PC-9 (cell line): ENCODE results near the gene PGBD5. TPM values are rescaled to one million over a fixed set of nuclear protein-coding genes. Genes with fewer than 3 reads are reported as not detected.

Experiments used
- BruUV-seq: library from RNA; stranded (reverse); fragments of 400-500 nt; replicated peaks from 2 replicates; lab custom pipeline; 2021; lab: Mats Ljungman, UMichigan
- CTCF ChIA-PET: fragments of 300-600 bp; sonication (Branson Sonifier 250); formaldehyde crosslinking; loops from one replicate; lab custom pipeline; 2022; ENCODE audit warnings: antibody characterized with exemption; lab: Charles Lee
- POLR2A ChIA-PET: fragments of 300-600 bp; sonication (Branson Sonifier 250); formaldehyde crosslinking; loops from one replicate; lab custom pipeline; 2022; ENCODE audit warnings: antibody characterized with exemption; ENCODE audit not compliant: unreplicated experiment; lab: Charles Lee
- DNase-seq, 2 experiments: peaks; one replicate each; pipeline versions ENCODE4 v3.0.0 to v3.0.0-alpha.2; 2015 to 2022; ENCODE audit warnings: mixed read lengths in 1 of 2
- H2AFZ ChIP-seq: fragments of 200-600 bp; sonication (generic); 2 replicates; pipeline ENCODE4 v1.8.1; 2017; ENCODE audit warnings: antibody characterized with exemption
- H3F3A ChIP-seq: fragments of 200-600 bp; sonication (generic); 2 replicates; pipeline ENCODE4 v1.8.1; 2017; ENCODE audit warnings: antibody characterized with exemption, mild to moderate bottlenecking, low read depth; ENCODE audit not compliant: insufficient read depth
- H3K27ac ChIP-seq: fragments of 200-600 bp; sonication (generic); 2 replicates; pipeline ENCODE4 v1.6.1; 2016; ENCODE audit warnings: mixed run types
- H3K27me3 ChIP-seq: fragments of 200-600 bp; sonication (generic); 2 replicates; pipeline ENCODE4 v1.6.1; 2016; ENCODE audit warnings: low read depth, mixed run types; ENCODE audit not compliant: insufficient read depth
- H3K36me3 ChIP-seq: fragments of 200-600 bp; sonication (generic); 2 replicates; pipeline ENCODE4 v1.6.1; 2016; ENCODE audit warnings: low read depth, mixed run types
- H3K4me1 ChIP-seq: fragments of 200-600 bp; sonication (generic); replicated peaks from 2 replicates; pipeline ENCODE4 v1.6.1; 2016; ENCODE audit warnings: mixed run types; ENCODE audit not compliant: insufficient read depth
- H3K4me2 ChIP-seq: fragments of 200-600 bp; sonication (generic); 2 replicates; pipeline ENCODE4 v1.6.1; 2017; ENCODE audit warnings: mixed run types
- H3K4me3 ChIP-seq: fragments of 200-600 bp; sonication (generic); 2 replicates; pipeline ENCODE4 v1.6.1; 2016; ENCODE audit warnings: mixed run types
- H3K79me2 ChIP-seq: fragments of 200-600 bp; sonication (generic); 2 replicates; pipeline ENCODE4 v1.6.1; 2017; ENCODE audit warnings: low read depth, mixed run types
- H3K9me2 ChIP-seq: fragments of 200-600 bp; sonication (generic); 2 replicates; pipeline ENCODE4 v1.8.1; 2017; ENCODE audit warnings: mild to moderate bottlenecking; ENCODE audit not compliant: insufficient read depth
- H3K9me3 ChIP-seq: fragments of 200-600 bp; sonication (generic); 2 replicates; pipeline ENCODE4 v1.8.1; 2016; ENCODE audit warnings: low read depth; ENCODE audit not compliant: insufficient read depth
- H4K20me1 ChIP-seq: fragments of 200-600 bp; sonication (generic); 2 replicates; pipeline ENCODE4 v1.8.1; 2017; ENCODE audit not compliant: insufficient read depth
- EZH2 ChIP-seq: fragments of 200-600 bp; sonication (generic); IDR thresholded peaks from 2 replicates; pipeline ENCODE4 v1.8.0; 2017; ENCODE audit warnings: antibody characterized with exemption, low read depth
- intact Hi-C: fragments of 100-400 bp; cut with micrococcal nuclease; formaldehyde crosslinking; loops from one replicate; pipeline ENCODE4 v1.10.0; 2022; ENCODE audit not compliant: unreplicated experiment
- total RNA-seq: library from RNA; stranded (reverse); gene quantifications from 2 replicates; pipeline ENCODE4 v1.2.3, GENCODE V29; 2021
- TF ChIP-seq, protein P1 (sequence below): fragments of 200-600 bp; sonication (generic); conservative IDR thresholded peaks from 2 replicates; pipeline ENCODE4 v1.6.1; 2017; ENCODE audit warnings: mixed run types, antibody characterized with exemption, mild to moderate bottlenecking, moderate library complexity

PGBD5 gene
- total RNA-seq, 1 experiment from 2014 or later: not detected

DNA sequence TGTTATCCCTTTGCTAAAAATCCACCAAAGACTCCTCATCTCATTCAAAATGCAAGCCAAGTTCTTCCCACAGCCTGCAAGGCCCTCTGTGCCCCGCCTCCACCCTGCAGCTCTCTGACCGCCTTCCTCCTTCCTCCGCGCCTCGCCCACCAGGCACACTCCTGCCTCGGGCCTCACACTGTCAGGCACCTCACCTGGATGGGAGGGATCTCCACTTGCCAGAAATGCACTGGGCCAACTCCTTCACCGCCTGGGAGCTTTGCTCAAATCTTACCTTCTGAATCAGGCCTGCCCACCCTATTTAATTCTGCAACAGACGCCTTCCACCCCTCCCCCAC, 26.2 kb downstream of the PGBD5 start:
- no TSS peak for BruUV-seq

DNA sequence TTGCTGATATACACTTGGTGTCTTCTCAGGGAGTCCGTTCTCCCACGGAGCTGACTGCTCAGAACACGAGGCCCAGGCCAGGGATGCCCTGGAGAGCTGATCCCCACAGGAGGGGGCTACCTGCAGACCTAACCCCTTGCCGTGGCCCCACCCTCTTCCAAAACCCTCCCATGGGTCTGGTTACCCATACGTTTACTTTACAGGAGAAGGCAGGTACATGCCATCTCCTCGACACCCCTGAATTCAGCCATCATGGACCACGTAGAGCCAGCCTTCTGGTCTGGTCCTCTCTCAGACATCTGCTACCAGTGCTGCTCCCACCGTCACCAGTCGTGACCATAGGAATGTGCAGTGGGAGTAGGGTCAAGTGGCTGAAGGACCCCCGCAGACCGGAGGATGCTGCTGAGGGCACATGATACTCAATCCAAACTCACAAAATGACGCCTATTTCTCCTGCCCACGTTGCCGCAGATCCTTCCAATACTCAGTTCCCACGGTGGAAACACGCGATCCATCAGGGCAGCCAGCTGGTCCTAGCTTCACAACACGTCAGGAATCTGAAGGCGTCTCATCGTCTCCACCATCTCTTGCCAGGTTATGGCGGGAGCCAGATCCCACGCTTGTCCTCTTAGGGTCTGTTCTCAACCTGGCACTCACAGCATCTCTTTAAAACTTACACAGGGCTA, 26.7 kb downstream of the PGBD5 start:
- H3K9me2 ChIP-seq: no peaks in the 10 kb centered on the region
- H3K9me3 ChIP-seq: no peaks in the 10 kb centered on the region
- H3K4me2 ChIP-seq: no peak overlapping the region
- DNase-seq: no peak
- no peak overlapping the region for H3K27ac ChIP-seq
- no TSS peak for BruUV-seq
- intact Hi-C loops: no loop called here
- no peaks in the 10 kb centered on the region for H3K79me2 ChIP-seq
- no peak overlapping the region for H3K4me3 ChIP-seq
- no peak overlapping the region for H2AFZ ChIP-seq
- H3K4me1 ChIP-seq: no peaks in the 10 kb centered on the region
- ChIA-PET CTCF (no interaction called here), POLR2A (no interaction called here)
- no peaks in the 10 kb centered on the region for H3K36me3 ChIP-seq
- H3K27me3 ChIP-seq: peaks cover 26% of the 10 kb centered on the region
- TF ChIP-seq EZH2: no peak
- TF ChIP-seq, protein P1, sequence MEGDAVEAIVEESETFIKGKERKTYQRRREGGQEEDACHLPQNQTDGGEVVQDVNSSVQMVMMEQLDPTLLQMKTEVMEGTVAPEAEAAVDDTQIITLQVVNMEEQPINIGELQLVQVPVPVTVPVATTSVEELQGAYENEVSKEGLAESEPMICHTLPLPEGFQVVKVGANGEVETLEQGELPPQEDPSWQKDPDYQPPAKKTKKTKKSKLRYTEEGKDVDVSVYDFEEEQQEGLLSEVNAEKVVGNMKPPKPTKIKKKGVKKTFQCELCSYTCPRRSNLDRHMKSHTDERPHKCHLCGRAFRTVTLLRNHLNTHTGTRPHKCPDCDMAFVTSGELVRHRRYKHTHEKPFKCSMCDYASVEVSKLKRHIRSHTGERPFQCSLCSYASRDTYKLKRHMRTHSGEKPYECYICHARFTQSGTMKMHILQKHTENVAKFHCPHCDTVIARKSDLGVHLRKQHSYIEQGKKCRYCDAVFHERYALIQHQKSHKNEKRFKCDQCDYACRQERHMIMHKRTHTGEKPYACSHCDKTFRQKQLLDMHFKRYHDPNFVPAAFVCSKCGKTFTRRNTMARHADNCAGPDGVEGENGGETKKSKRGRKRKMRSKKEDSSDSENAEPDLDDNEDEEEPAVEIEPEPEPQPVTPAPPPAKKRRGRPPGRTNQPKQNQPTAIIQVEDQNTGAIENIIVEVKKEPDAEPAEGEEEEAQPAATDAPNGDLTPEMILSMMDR: no peak
- H4K20me1 ChIP-seq: no peaks in the 10 kb centered on the region
- no peaks in the 10 kb centered on the region for H3F3A ChIP-seq

More for the DNA sequence above, 26.2 kb downstream of the PGBD5 start:
- TF ChIP-seq, protein P1: no peak
- no peak for TF ChIP-seq EZH2
- Histone ChIP-seq H2AFZ (no peak overlapping the region), H3K79me2 (no peaks in the 10 kb centered on the region), H3K9me3 (no peaks in the 10 kb centered on the region), H3K36me3 (no peaks in the 10 kb centered on the region), H3F3A (no peaks in the 10 kb centered on the region), H3K27me3 (peaks cover 24% of the 10 kb centered on the region), H3K4me3 (no peak overlapping the region), H3K4me1 (no peaks in the 10 kb centered on the region), H3K9me2 (no peaks in the 10 kb centered on the region), H4K20me1 (no peaks in the 10 kb centered on the region), H3K4me2 (no peak overlapping the region), H3K27ac (no peak overlapping the region)
- intact Hi-C loops: no loop called here
- CTCF ChIA-PET: no interaction called here
- POLR2A ChIA-PET: no interaction called here
- DNase-seq: no peak

DNA sequence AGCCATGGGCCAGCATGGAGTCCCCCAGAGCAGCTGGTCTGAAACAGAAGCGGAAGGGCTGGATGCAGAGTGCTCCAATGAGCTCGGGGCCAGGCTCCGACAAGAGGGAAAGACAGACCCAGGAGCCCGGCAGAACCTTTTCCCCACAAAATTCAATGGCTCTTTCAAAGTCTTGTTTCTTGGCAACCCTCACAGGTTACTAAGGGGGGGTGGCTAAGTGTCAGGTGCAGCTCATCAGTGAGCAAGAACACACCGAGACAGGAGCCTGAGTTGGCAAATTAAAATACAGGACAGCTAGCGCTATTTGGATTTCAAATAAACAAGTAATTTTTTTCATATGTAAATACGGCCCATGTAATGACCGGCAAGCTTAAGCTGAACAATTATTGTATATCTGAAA, 27.3 kb downstream of the PGBD5 start:
- BruUV-seq: no TSS peak
- no peak overlapping the region for H3K4me3 ChIP-seq
- no peak overlapping the region for H3K27ac ChIP-seq
- H3K36me3 ChIP-seq: no peaks in the 10 kb centered on the region
- H3F3A ChIP-seq: no peaks in the 10 kb centered on the region
- no peak for DNase-seq
- H3K4me2 ChIP-seq: no peak overlapping the region
- H4K20me1 ChIP-seq: no peaks in the 10 kb centered on the region
- intact Hi-C loops: no loop called here
- H3K27me3 ChIP-seq: peaks cover 30% of the 10 kb centered on the region
- ChIA-PET POLR2A (no interaction called here), CTCF (no interaction called here)
- no peaks in the 10 kb centered on the region for H3K9me2 ChIP-seq
- no peak overlapping the region for H2AFZ ChIP-seq
- H3K4me1 ChIP-seq: no peaks in the 10 kb centered on the region
- H3K79me2 ChIP-seq: no peaks in the 10 kb centered on the region
- H3K9me3 ChIP-seq: no peaks in the 10 kb centered on the region
- TF ChIP-seq, protein P1: no peak
- no peak for TF ChIP-seq EZH2
